Activated naive CD4-positive, alpha-beta T cell treated with anti-CD3 and anti-CD28 coated beads for 36 hours (primary cell): Measurements from ENCODE around the gene NCLN. TPM values are rescaled to one million over a fixed set of nuclear protein-coding genes. Genes with fewer than 3 reads are reported as not detected.
A peak's percentile ranks its signal among the peaks of the same experiment; 100 is the strongest.

Source experiments
- CTCF ChIA-PET: fragments of 350-600 bp; sonication (Branson Sonifier 250); formaldehyde crosslinking; loops from one replicate; lab custom pipeline; 2021; ENCODE audit warnings: antibody characterized with exemption; lab: Charles Lee
- DNase-seq: peaks from one replicate; pipeline ENCODE4 v3.0.0-alpha.2; 2020
- H3K27ac Mint-ChIP-seq: one replicate; pipeline ENCODE4 v1.8.0; 2021; ENCODE audit warnings: mild to moderate bottlenecking, mixed read lengths
- H3K27me3 Mint-ChIP-seq: one replicate; pipeline ENCODE4 v1.8.0; 2021; ENCODE audit warnings: low read depth, mixed read lengths
- H3K36me3 Mint-ChIP-seq: one replicate; pipeline ENCODE4 v1.8.0; 2021; ENCODE audit warnings: low read depth, mixed read lengths
- H3K4me1 Mint-ChIP-seq: one replicate; pipeline ENCODE4 v1.8.0; 2021; ENCODE audit warnings: low read depth, mixed read lengths
- H3K4me3 Mint-ChIP-seq: one replicate; pipeline ENCODE4 v1.8.0; 2021; ENCODE audit warnings: mild to moderate bottlenecking, moderate library complexity, mixed read lengths
- H3K9me3 Mint-ChIP-seq: one replicate; pipeline ENCODE4 v1.8.0; 2021; ENCODE audit warnings: mixed read lengths
- intact Hi-C: fragments of 100-400 bp; cut with micrococcal nuclease; formaldehyde crosslinking; loops from one replicate; pipeline ENCODE4 v1.15.1; 2023
- total RNA-seq, 2 experiments: library from RNA; stranded (reverse); gene quantifications; one replicate each; pipeline ENCODE4 v1.2.3, GENCODE V29; 2021

Gene NCLN
- total RNA-seq, 2 experiments from 2014 or later = 38.4 to 42.9 TPM

DNA sequence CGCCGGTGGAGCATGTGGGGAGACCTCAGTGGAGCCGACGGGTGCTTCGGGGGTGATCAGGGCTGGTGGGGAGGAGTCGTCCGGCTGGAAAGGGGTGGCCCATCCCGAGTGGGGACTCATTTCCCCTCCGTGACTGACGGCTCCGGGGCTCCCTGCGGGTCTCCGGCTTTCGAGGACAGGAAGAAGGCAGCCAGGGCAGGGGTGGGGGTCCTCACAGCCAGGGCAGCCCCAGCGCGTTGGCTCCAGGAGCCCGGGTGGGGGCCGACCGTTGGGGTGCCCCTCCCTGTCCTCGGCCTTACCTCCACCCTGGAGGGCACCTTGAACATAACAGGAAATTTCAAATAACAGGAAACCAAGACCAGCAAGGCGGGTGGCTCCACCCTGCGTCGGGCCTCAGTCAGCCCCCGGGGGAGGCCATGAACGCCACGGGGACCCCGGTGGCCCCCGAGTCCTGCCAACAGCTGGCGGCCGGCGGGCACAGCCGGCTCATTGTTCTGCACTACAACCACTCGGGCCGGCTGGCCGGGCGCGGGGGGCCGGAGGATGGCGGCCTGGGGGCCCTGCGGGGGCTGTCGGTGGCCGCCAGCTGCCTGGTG is 7.3 kb upstream of the NCLN start, which contains the start of gene S1PR4:
S1PR4 (plus strand) TSS at position 393 of the 596 bp plus-strand sequence; CDS start at position 417, 24 bp downstream.
- no peaks in the 10 kb centered on the region for H3K9me3 Mint-ChIP-seq
- CTCF ChIA-PET = no interaction called here
- H3K36me3 Mint-ChIP-seq = peaks cover 21% of the 10 kb centered on the region
- H3K4me3 Mint-ChIP-seq = peak within 1 kb of the TSS; percentile 100
- no peaks in the 10 kb centered on the region for H3K27me3 Mint-ChIP-seq
- peak; percentile 73 for DNase-seq
- H3K27ac Mint-ChIP-seq = peak within 1 kb of the TSS; percentile 99
- intact Hi-C loops = loop anchor here (2.0 kb wide), 1 partner anchor 46 kb away; no protein-coding TSS in a partner anchor
- H3K4me1 Mint-ChIP-seq = peaks cover 27% of the 10 kb centered on the region

DNA sequence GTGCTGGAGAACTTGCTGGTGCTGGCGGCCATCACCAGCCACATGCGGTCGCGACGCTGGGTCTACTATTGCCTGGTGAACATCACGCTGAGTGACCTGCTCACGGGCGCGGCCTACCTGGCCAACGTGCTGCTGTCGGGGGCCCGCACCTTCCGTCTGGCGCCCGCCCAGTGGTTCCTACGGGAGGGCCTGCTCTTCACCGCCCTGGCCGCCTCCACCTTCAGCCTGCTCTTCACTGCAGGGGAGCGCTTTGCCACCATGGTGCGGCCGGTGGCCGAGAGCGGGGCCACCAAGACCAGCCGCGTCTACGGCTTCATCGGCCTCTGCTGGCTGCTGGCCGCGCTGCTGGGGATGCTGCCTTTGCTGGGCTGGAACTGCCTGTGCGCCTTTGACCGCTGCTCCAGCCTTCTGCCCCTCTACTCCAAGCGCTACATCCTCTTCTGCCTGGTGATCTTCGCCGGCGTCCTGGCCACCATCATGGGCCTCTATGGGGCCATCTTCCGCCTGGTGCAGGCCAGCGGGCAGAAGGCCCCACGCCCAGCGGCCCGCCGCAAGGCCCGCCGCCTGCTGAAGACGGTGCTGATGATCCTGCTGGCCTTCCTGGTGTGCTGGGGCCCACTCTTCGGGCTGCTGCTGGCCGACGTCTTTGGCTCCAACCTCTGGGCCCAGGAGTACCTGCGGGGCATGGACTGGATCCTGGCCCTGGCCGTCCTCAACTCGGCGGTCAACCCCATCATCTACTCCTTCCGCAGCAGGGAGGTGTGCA is 6.6 kb upstream of the NCLN start:
- no peaks in the 10 kb centered on the region for H3K9me3 Mint-ChIP-seq
- intact Hi-C loops = loop anchor here (2.0 kb wide), 1 partner anchor 46 kb away; no protein-coding TSS in a partner anchor
- H3K27ac Mint-ChIP-seq = peak overlapping the region; percentile 99
- DNase-seq = peak; percentile 40
- peak overlapping the region; percentile 100 for H3K4me3 Mint-ChIP-seq
- no peaks in the 10 kb centered on the region for H3K27me3 Mint-ChIP-seq
- peaks cover 21% of the 10 kb centered on the region for H3K36me3 Mint-ChIP-seq
- peaks cover 34% of the 10 kb centered on the region for H3K4me1 Mint-ChIP-seq
- CTCF ChIA-PET = no interaction called here

DNA sequence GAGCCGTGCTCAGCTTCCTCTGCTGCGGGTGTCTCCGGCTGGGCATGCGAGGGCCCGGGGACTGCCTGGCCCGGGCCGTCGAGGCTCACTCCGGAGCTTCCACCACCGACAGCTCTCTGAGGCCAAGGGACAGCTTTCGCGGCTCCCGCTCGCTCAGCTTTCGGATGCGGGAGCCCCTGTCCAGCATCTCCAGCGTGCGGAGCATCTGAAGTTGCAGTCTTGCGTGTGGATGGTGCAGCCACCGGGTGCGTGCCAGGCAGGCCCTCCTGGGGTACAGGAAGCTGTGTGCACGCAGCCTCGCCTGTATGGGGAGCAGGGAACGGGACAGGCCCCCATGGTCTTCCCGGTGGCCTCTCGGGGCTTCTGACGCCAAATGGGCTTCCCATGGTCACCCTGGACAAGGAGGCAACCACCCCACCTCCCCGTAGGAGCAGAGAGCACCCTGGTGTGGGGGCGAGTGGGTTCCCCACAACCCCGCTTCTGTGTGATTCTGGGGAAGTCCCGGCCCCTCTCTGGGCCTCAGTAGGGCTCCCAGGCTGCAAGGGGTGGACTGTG is 5.9 kb upstream of the NCLN start:
- no peaks in the 10 kb centered on the region for H3K9me3 Mint-ChIP-seq
- peaks cover 21% of the 10 kb centered on the region for H3K36me3 Mint-ChIP-seq
- H3K4me3 Mint-ChIP-seq = peak overlapping the region; percentile 100
- H3K27ac Mint-ChIP-seq = peak overlapping the region; percentile 99
- intact Hi-C loops = loop anchor here (1.0 to 2.0 kb wide), 2 partner anchors 25 to 47 kb away; no protein-coding TSS in a partner anchor
- H3K4me1 Mint-ChIP-seq = peaks cover 40% of the 10 kb centered on the region
- no peaks in the 10 kb centered on the region for H3K27me3 Mint-ChIP-seq
- peak; percentile 74 for DNase-seq
- CTCF ChIA-PET = no interaction called here

DNA sequence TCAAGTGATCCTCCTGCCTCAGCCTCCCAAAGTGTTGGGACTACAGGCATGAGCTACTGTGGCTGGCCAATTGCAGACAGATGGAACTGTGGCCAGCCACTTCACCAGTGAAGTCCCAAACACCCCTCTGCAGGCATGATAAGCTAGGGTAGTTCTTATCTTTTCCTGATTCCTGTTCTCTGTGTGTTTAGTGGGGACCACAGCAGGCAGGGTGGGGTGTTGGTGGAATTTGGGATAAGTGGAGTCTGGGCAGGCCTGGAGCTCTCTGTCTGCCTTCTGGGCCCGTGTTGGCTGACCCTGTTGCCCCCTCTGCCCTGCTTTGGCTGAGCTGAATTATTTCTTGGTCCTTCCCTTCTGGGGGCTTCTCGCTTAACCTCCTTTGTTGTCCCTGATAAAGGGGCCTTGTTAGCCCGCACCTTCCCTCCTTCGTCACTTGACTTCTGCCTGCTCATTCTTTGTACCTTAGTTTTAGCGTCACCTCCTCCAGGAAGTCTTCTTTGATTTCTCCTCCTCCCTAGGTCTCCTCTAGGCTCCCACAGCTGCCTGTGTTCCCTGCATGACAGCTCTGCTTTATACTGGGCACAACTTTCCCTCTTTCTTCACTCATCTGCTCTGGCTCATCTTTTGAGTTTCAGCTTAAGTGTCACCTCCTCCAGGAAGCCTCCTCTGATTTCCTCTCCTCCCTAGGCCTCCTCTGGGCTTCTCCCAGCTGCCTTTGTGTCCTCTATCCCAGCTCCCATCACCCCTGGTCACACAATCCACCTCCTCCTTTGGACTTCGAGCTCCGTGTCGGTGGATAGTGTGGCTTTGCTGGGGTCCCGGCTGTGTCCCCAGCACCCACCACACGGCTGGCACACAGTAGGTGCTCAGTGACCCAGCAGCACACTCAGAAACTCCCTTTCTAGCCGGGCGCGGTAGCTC is 1.7 kb upstream of the NCLN start:
- no peak for DNase-seq
- Mint-ChIP-seq H3K27ac (peak overlapping the region; percentile 99), H3K4me1 (peaks cover 54% of the 10 kb centered on the region), H3K36me3 (peaks cover 28% of the 10 kb centered on the region), H3K27me3 (no peaks in the 10 kb centered on the region), H3K9me3 (no peaks in the 10 kb centered on the region), H3K4me3 (no peak overlapping the region)
- CTCF ChIA-PET = interaction anchor here (0.6 to 1.6 kb wide), 4 partner anchors 20 to 1401 kb away, joined by 3 to 5 read pairs (median 3); no protein-coding TSS in a partner anchor
- intact Hi-C loops = loop anchor here (2.0 kb wide), 1 partner anchor 123 kb away; no protein-coding TSS in a partner anchor

DNA sequence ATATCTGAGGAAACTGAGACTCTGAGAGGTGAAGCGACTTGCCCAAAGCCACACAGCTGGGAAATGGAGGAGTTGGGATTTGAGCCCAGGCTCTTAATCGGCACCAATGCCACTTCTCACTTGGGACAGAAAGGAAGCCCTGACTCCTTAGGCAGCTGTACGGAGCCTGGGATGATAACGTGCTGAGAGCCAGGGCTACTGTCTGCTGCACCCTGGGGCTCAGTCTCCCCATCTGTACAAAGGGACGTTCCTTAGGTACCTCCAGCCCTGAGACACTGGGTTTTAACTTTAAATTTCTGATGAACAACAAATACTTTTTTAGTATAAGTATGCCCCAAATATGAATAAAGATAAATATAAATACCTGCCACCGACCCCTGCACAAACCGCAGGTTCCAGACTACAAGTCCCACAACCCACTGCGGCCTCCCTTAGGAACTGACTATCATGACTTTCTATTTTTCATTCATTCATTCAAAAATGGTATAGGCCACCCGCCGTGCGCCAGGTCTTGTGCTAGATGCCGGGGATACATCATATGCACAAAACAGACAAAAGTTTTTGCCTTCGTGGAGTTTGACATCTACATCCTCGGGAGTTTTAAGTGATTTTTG is 776 bp upstream of the NCLN start:
- intact Hi-C loops = loop anchor here (1.0 to 2.0 kb wide), 4 partner anchors 124 to 402 kb away; partner anchors contain the start of gene SGTA
- peak overlapping the region; percentile 99 for H3K27ac Mint-ChIP-seq
- peaks cover 57% of the 10 kb centered on the region for H3K4me1 Mint-ChIP-seq
- CTCF ChIA-PET = interaction anchor here (1.6 kb wide), 1 partner anchor 233 kb away, joined by 3 read pairs; no protein-coding TSS in a partner anchor
- peak overlapping the region; percentile 98 for H3K4me3 Mint-ChIP-seq
- H3K36me3 Mint-ChIP-seq = peaks cover 20% of the 10 kb centered on the region
- no peaks in the 10 kb centered on the region for H3K27me3 Mint-ChIP-seq
- no peaks in the 10 kb centered on the region for H3K9me3 Mint-ChIP-seq
- peak; percentile 84 for DNase-seq

DNA sequence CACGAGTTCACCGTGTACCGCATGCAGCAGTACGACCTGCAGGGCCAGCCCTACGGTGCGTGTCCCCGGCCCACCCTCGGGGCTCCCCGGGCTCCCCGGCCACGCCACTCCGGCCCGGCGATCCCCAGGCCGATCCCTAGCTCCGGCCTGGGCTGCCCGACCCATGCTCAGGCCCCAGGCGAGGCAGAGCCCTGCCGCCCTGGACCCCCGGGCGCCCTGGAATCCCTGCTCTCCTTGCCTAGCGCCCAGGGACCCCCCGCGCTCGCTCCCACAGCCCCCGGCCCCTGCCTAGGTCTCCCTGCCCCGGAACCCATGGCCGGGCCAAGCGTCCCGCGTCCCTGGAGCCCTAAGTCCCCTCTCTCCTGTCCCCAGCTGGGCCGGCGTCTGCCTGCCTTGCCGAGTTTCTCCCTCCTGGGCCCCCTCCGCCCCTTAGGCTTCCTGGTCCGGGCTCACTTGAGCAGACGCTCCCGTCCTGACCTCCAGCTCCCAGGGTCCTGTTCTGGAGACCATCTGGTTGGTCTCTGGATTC is 494 bp downstream of the NCLN start:
- intact Hi-C loops = no loop called here
- peaks cover 60% of the 10 kb centered on the region for H3K4me1 Mint-ChIP-seq
- H3K36me3 Mint-ChIP-seq = peaks cover 13% of the 10 kb centered on the region
- H3K9me3 Mint-ChIP-seq = no peaks in the 10 kb centered on the region
- CTCF ChIA-PET = no interaction called here
- no peaks in the 10 kb centered on the region for H3K27me3 Mint-ChIP-seq
- H3K27ac Mint-ChIP-seq = no peak overlapping the region
- peak overlapping the region; percentile 98 for H3K4me3 Mint-ChIP-seq
- no peak for DNase-seq

DNA sequence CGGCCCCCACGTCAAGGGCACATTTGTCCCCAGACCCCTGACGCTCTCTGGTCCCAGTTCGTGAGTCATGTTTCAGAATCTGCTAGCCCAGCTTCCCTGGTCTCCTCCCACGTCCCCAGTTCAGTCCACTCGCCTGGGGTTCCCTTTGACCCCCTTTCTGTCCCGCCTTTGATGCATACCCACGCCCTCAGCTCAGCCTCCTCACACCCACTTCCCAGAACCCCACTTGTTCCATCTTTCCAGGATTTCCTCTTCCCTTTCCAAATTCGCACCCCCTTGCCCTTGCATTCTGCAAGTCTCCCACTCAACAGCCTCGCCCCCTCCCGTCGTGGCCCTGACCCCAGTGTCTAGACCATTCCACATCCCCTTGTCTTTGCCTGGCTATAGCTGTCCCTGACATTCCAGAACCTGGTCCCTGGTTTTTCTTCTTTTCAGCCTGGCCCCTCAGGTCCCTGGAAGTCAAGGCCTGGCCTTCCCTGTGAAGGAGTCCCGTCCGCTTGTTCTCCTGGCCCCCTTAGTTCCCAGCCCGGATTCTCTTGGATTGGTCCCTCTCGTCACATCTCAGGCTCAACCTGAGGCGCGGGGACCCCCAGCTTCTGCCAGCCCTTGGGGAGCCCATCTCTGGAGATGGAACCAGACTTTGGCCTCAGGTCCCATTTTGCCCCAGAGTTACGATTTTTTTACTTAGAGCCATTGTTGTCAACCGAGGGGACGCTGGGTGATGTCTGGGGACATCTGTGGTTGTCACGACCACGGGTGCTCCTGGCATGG is 1.3 kb downstream of the NCLN start:
- no peak for DNase-seq
- Mint-ChIP-seq H3K27me3 (no peaks in the 10 kb centered on the region), H3K4me3 (peak overlapping the region; percentile 98), H3K4me1 (peaks cover 56% of the 10 kb centered on the region), H3K36me3 (peaks cover 13% of the 10 kb centered on the region), H3K9me3 (no peaks in the 10 kb centered on the region), H3K27ac (no peak overlapping the region)
- intact Hi-C loops = no loop called here
- CTCF ChIA-PET = no interaction called here

DNA sequence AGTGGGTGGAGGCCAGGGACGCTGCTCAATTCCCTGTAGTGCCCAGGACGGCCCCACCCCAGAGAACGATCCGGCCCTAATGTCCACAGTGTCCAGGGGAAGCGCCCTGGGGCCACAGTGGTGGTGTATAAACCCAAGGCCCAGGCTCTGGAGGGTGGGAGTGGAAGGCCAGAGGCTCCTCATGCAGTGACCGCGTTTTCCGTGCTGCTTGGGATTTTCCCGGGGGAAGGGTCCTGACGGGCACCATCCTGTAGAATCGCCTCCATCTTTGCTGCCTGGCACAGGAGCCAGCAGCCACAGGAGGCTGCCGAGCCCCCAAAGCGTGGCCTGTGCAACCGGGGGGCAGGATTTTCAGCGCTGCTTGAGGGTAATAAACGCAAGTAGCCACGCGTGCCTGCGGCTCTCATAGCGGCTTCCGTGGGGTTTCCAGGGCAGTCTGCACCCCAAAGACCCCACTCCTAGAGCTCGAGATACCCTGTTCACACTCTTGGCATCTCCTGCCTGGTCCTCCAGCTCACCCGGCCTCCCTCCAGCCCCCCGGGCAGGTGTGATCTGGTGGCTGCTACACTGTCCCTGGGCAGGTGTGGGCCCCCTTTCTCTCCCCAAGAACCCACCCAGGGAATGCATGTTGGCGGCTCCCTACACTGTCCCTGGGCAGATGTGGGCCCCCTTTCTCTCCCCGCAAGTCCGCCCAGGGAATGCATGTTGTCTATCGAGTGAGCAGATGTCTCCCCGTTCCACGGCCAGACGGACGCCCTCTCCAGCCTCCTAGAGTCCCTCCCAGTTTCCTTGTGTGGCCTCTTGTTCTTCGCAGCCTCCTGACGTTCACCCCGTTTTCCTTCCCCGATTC is 2.2 kb downstream of the NCLN start:
- Mint-ChIP-seq H3K27me3 (no peaks in the 10 kb centered on the region), H3K36me3 (peaks cover 15% of the 10 kb centered on the region), H3K27ac (no peak overlapping the region), H3K9me3 (no peaks in the 10 kb centered on the region), H3K4me3 (peak overlapping the region; percentile 98), H3K4me1 (peaks cover 53% of the 10 kb centered on the region)
- intact Hi-C loops = no loop called here
- CTCF ChIA-PET = no interaction called here
- no peak for DNase-seq

DNA sequence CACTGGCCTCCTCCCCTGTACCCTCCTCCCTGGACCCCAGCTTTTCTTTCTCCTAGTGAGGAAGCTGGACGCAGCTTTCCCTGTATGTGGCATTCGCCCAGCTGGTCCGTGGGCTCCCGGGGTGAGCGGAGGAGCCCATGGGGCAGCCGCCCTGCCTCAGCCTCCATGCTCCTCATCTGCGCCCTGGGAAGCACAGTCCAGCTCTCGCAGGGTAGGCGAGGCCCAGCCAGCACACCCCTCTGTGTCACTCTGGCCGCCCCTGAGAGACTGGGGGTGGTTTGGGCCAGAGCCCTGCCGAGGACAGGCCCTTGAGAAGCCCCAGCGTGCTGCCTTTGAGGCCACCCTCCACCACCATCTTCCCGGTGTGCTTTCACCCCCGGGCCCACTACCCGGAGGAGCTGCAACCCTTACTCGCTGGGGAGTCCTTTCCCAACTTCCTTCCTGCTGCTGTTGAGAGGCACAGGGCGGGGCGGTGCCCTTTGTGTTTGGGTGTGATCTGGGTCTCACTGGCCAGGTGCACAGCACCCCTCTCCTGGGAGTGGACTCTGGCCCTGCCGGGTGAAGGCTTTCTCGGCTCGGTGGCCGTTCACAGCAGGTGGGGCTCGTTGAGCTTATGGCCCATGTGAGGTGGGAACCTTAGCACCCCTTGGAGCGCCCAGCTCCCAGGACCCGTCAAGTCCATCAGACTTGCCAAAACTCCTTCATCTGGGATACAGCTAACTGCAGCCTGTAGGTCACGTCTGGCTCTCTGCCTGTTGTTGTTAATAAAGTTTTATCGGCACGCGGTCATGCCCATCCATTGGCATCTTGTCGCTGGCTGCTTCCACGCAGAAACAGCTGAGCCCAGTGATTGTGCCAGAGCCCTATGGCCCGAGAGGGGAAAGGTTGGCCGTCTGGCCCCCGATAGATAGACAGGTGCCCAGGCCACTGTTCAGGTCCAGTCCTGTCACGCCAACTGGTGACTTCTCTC is 3.2 kb downstream of the NCLN start:
- Mint-ChIP-seq H3K27ac (no peak overlapping the region), H3K4me1 (peaks cover 46% of the 10 kb centered on the region)
- CTCF ChIA-PET = no interaction called here

More for the DNA sequence above, 3.2 kb downstream of the NCLN start:
- peaks cover 17% of the 10 kb centered on the region for H3K36me3 Mint-ChIP-seq
- intact Hi-C loops = no loop called here
- peak overlapping the region; percentile 98 for H3K4me3 Mint-ChIP-seq
- H3K9me3 Mint-ChIP-seq = no peaks in the 10 kb centered on the region
- no peaks in the 10 kb centered on the region for H3K27me3 Mint-ChIP-seq
- no peak for DNase-seq
